Measurements from ENCODE around the gene AMN. TPM values are rescaled to one million over a fixed set of nuclear protein-coding genes. Genes with fewer than 3 reads are reported as not detected.

Gene AMN
- total and polyA plus RNA-seq, 2 experiments from 2014 or later, result 0.69 to 1.2 TPM

DNA sequence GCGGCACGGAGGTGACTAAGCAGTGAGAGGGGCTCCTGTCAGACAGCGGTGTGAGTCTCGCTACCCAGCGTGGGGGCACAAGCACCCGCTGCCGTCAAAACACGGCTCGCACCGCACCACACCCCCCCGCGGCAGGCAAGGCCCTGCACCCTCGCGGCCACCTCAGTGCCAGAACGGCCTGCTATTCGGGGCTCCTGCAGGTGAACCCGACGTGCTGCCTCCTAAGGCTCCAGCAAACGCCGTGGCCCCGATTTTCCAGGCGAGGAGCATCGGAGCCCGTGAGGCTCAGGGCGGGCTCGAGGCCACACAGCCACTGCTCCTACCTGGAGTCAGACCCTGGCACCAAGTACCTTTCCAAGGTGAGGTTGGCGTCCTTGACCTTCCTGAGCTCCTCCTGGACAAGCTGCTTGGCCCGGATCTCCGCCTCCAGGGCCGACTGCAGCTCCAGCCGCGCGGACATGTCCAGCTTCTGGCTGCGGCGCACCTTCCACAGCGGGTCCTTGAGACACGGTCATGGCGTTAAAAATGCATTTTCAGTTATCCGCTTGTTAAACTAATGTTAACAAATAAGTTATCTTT, 41.8 kb downstream of the AMN start:
- no peaks in the 10 kb centered on the region for H3K9me2 ChIP-seq (ENCODE audit: insufficient read depth)
- no peaks in the 10 kb centered on the region; the same call in 1 of the 2 replicates for H4K20me1 ChIP-seq (replicated peaks; ENCODE audit: insufficient read depth)
- no peak overlapping the region for H3K4me3 ChIP-seq
- no peaks in the 10 kb centered on the region for H3K27me3 ChIP-seq (ENCODE audit: insufficient read depth)
- H3K4me1 ChIP-seq (ENCODE audit: insufficient read depth), result no peaks in the 10 kb centered on the region
- no peak for DNase-seq (ENCODE audit: low spot score)
- peaks cover 42% of the 10 kb centered on the region for H3K36me3 ChIP-seq (ENCODE audit: insufficient read depth)
- no peak overlapping the region for H2AFZ ChIP-seq
- no peaks in the 10 kb centered on the region for H3K4me1 Mint-ChIP-seq
- peaks cover 2% of the 10 kb centered on the region for H3K27me3 Mint-ChIP-seq (ENCODE audit: insufficient read depth, low read depth, poor library complexity)
- peaks cover 78% of the 10 kb centered on the region for H3K36me3 Mint-ChIP-seq (ENCODE audit: low read depth)
- H3K9me3 Mint-ChIP-seq, result no peaks in the 10 kb centered on the region
- H3F3A ChIP-seq (replicated peaks; ENCODE audit: low read depth), result 0 out of 2 replicates have a peak, but pooled peaks cover 4% of the 10 kb centered on the region
- H3K4me3 Mint-ChIP-seq, result no peak overlapping the region
- H3K79me2 ChIP-seq (replicated peaks; ENCODE audit: insufficient read depth), result no peaks in the 10 kb centered on the region
- no peak overlapping the region for H3K27ac ChIP-seq (ENCODE audit: low read depth)
- no peak for ATAC-seq
- H3K4me2 ChIP-seq, result no peak overlapping the region
- TF ChIP-seq CREB1 (CRISPR knock-in tag; IDR thresholded peaks at IDR 0.05; ENCODE audit: low read depth) (no peak), ZNF331 (CRISPR knock-in tag; IDR thresholded peaks at IDR 0.05; ENCODE audit: low read depth) (no peak), NANOG (IDR thresholded peaks at IDR 0.05; ENCODE audit: borderline replicate concordance) (no peak), JUNB (IDR thresholded peaks at IDR 0.05; ENCODE audit: unreplicated experiment) (no peak), EZH2 (IDR thresholded peaks at IDR 0.05; ENCODE audit: low read depth, unreplicated experiment) (no peak), ZNF114 (CRISPR knock-in tag; IDR thresholded peaks at IDR 0.05) (no peak), POLR2AphosphoS5 (IDR thresholded peaks at IDR 0.05; ENCODE audit: low read depth) (no peak)
- TF ChIP-seq, protein P1, sequence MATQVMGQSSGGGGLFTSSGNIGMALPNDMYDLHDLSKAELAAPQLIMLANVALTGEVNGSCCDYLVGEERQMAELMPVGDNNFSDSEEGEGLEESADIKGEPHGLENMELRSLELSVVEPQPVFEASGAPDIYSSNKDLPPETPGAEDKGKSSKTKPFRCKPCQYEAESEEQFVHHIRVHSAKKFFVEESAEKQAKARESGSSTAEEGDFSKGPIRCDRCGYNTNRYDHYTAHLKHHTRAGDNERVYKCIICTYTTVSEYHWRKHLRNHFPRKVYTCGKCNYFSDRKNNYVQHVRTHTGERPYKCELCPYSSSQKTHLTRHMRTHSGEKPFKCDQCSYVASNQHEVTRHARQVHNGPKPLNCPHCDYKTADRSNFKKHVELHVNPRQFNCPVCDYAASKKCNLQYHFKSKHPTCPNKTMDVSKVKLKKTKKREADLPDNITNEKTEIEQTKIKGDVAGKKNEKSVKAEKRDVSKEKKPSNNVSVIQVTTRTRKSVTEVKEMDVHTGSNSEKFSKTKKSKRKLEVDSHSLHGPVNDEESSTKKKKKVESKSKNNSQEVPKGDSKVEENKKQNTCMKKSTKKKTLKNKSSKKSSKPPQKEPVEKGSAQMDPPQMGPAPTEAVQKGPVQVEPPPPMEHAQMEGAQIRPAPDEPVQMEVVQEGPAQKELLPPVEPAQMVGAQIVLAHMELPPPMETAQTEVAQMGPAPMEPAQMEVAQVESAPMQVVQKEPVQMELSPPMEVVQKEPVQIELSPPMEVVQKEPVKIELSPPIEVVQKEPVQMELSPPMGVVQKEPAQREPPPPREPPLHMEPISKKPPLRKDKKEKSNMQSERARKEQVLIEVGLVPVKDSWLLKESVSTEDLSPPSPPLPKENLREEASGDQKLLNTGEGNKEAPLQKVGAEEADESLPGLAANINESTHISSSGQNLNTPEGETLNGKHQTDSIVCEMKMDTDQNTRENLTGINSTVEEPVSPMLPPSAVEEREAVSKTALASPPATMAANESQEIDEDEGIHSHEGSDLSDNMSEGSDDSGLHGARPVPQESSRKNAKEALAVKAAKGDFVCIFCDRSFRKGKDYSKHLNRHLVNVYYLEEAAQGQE (IDR thresholded peaks at IDR 0.05; ENCODE audit: unreplicated experiment), result no peak
- TF ChIP-seq, protein P2, sequence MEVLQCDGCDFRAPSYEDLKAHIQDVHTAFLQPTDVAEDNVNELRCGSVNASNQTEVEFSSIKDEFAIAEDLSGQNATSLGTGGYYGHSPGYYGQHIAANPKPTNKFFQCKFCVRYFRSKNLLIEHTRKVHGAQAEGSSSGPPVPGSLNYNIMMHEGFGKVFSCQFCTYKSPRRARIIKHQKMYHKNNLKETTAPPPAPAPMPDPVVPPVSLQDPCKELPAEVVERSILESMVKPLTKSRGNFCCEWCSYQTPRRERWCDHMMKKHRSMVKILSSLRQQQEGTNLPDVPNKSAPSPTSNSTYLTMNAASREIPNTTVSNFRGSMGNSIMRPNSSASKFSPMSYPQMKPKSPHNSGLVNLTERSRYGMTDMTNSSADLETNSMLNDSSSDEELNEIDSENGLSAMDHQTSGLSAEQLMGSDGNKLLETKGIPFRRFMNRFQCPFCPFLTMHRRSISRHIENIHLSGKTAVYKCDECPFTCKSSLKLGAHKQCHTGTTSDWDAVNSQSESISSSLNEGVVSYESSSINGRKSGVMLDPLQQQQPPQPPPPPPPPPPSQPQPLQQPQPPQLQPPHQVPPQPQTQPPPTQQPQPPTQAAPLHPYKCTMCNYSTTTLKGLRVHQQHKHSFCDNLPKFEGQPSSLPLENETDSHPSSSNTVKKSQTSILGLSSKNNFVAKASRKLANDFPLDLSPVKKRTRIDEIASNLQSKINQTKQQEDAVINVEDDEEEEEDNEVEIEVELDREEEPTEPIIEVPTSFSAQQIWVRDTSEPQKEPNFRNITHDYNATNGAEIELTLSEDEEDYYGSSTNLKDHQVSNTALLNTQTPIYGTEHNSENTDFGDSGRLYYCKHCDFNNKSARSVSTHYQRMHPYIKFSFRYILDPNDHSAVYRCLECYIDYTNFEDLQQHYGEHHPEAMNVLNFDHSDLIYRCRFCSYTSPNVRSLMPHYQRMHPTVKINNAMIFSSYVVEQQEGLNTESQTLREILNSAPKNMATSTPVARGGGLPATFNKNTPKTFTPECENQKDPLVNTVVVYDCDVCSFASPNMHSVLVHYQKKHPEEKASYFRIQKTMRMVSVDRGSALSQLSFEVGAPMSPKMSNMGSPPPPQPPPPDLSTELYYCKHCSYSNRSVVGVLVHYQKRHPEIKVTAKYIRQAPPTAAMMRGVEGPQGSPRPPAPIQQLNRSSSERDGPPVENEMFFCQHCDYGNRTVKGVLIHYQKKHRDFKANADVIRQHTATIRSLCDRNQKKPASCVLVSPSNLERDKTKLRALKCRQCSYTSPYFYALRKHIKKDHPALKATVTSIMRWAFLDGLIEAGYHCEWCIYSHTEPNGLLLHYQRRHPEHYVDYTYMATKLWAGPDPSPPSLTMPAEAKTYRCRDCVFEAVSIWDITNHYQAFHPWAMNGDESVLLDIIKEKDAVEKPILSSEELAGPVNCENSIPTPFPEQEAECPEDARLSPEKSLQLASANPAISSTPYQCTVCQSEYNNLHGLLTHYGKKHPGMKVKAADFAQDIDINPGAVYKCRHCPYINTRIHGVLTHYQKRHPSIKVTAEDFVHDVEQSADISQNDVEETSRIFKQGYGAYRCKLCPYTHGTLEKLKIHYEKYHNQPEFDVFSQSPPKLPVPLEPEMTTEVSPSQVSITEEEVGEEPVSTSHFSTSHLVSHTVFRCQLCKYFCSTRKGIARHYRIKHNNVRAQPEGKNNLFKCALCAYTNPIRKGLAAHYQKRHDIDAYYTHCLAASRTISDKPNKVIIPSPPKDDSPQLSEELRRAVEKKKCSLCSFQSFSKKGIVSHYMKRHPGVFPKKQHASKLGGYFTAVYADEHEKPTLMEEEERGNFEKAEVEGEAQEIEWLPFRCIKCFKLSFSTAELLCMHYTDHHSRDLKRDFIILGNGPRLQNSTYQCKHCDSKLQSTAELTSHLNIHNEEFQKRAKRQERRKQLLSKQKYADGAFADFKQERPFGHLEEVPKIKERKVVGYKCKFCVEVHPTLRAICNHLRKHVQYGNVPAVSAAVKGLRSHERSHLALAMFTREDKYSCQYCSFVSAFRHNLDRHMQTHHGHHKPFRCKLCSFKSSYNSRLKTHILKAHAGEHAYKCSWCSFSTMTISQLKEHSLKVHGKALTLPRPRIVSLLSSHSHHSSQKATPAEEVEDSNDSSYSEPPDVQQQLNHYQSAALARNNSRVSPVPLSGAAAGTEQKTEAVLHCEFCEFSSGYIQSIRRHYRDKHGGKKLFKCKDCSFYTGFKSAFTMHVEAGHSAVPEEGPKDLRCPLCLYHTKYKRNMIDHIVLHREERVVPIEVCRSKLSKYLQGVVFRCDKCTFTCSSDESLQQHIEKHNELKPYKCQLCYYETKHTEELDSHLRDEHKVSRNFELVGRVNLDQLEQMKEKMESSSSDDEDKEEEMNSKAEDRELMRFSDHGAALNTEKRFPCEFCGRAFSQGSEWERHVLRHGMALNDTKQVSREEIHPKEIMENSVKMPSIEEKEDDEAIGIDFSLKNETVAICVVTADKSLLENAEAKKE (CRISPR knock-in tag; IDR thresholded peaks at IDR 0.05), result no peak
- TF ChIP-seq, protein P3, sequence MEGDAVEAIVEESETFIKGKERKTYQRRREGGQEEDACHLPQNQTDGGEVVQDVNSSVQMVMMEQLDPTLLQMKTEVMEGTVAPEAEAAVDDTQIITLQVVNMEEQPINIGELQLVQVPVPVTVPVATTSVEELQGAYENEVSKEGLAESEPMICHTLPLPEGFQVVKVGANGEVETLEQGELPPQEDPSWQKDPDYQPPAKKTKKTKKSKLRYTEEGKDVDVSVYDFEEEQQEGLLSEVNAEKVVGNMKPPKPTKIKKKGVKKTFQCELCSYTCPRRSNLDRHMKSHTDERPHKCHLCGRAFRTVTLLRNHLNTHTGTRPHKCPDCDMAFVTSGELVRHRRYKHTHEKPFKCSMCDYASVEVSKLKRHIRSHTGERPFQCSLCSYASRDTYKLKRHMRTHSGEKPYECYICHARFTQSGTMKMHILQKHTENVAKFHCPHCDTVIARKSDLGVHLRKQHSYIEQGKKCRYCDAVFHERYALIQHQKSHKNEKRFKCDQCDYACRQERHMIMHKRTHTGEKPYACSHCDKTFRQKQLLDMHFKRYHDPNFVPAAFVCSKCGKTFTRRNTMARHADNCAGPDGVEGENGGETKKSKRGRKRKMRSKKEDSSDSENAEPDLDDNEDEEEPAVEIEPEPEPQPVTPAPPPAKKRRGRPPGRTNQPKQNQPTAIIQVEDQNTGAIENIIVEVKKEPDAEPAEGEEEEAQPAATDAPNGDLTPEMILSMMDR (conservative IDR thresholded peaks at IDR 0.05; ENCODE audit: low read depth in 2 of 2), result no peak
- no peak overlapping the region for H3K27ac Mint-ChIP-seq

Data from GM23338 (cell line).